NT2/D1 (cell line): ENCODE results near the gene COLEC12.

Source experiments
- DNase-seq: peaks from one replicate; pipeline ENCODE4 v3.0.0-alpha.2; 2011; ENCODE audit warnings: low read depth, low spot score
- H3K27me3 ChIP-seq: 2 replicates; pipeline ENCODE4 v1.6.0; 2011; ENCODE audit warnings: mild to moderate bottlenecking; ENCODE audit not compliant: insufficient read length, insufficient read depth
- H3K36me3 ChIP-seq: 2 replicates; pipeline ENCODE4 v1.6.1; 2011; ENCODE audit warnings: mild to moderate bottlenecking, low read length, mixed read lengths; ENCODE audit not compliant: insufficient read depth, insufficient read length
- H3K4me1 ChIP-seq: 2 replicates; pipeline ENCODE4 v1.5.1; 2011; ENCODE audit not compliant: insufficient read depth, insufficient read length
- H3K4me3 ChIP-seq: 2 replicates; pipeline ENCODE4 v1.5.1; 2011; ENCODE audit warnings: low read depth; ENCODE audit not compliant: insufficient read length
- H3K9ac ChIP-seq: 2 replicates; pipeline ENCODE4 v1.6.0; 2011; ENCODE audit warnings: low read depth; ENCODE audit not compliant: insufficient read length
- H3K9me3 ChIP-seq: 2 replicates; pipeline ENCODE4 v1.5.1; 2011; ENCODE audit warnings: mild to moderate bottlenecking, low read length; ENCODE audit not compliant: insufficient read depth
- SUZ12 ChIP-seq: IDR thresholded peaks from 2 replicates; pipeline ENCODE4 v1.6.1; 2011; ENCODE audit not compliant: insufficient read length, insufficient read depth; ENCODE audit errors: extremely low read depth
- YY1 ChIP-seq: IDR thresholded peaks from 2 replicates; pipeline ENCODE4 v1.6.1; 2011; ENCODE audit not compliant: insufficient read length, insufficient read depth
- ZNF274 ChIP-seq: IDR thresholded peaks from 2 replicates; pipeline ENCODE4 v1.6.1; 2011; ENCODE audit warnings: mild to moderate bottlenecking, low read depth, low read length

The COLEC12 gene

GRCh38 chr18:459814-460593, 40.5 kb downstream of the COLEC12 start:
- TF ChIP-seq YY1 (no peak), ZNF274 (no peak), SUZ12 (no peak)
- Histone ChIP-seq H3K9ac (no peak overlapping the region), H3K36me3 (no peaks in the 10 kb centered on the region), H3K27me3 (no peaks in the 10 kb centered on the region), H3K4me3 (no peak overlapping the region), H3K4me1 (no peaks in the 10 kb centered on the region), H3K9me3 (peaks cover 12% of the 10 kb centered on the region)
- DNase-seq, result no peak

- H3K4me3 ChIP-seq, result no peak overlapping the region
- DNase-seq, result no peak
- no peak for TF ChIP-seq SUZ12
- TF ChIP-seq ZNF274, result no peak
- no peak for TF ChIP-seq YY1
- no peaks in the 10 kb centered on the region for H3K4me1 ChIP-seq
- no peaks in the 10 kb centered on the region for H3K36me3 ChIP-seq
- H3K9me3 ChIP-seq, result peaks cover 12% of the 10 kb centered on the region
- H3K9ac ChIP-seq, result no peak overlapping the region
- no peaks in the 10 kb centered on the region for H3K27me3 ChIP-seq
These were observed 42.7 kb downstream of the COLEC12 start for GRCh38 chr18:457521-458412.

- H3K4me3 ChIP-seq, result no peak overlapping the region
- H3K36me3 ChIP-seq, result no peaks in the 10 kb centered on the region
- no peak overlapping the region for H3K9ac ChIP-seq
- no peak for DNase-seq
- H3K9me3 ChIP-seq, result peaks cover 6% of the 10 kb centered on the region
- TF ChIP-seq SUZ12, result no peak
- TF ChIP-seq ZNF274, result no peak
- no peak for TF ChIP-seq YY1
- no peaks in the 10 kb centered on the region for H3K4me1 ChIP-seq
- no peaks in the 10 kb centered on the region for H3K27me3 ChIP-seq
These were observed 43.4 kb downstream of the COLEC12 start for GRCh38 chr18:457140-457519.

GRCh38 chr18:456361-457139, 44.0 kb downstream of the COLEC12 start:
- no peak overlapping the region for H3K4me3 ChIP-seq
- DNase-seq, result no peak
- H3K9ac ChIP-seq, result no peak overlapping the region
- no peaks in the 10 kb centered on the region for H3K27me3 ChIP-seq
- no peaks in the 10 kb centered on the region for H3K4me1 ChIP-seq
- TF ChIP-seq SUZ12 (no peak), ZNF274 (no peak), YY1 (no peak)
- H3K36me3 ChIP-seq, result no peaks in the 10 kb centered on the region
- H3K9me3 ChIP-seq, result 0 out of 2 replicates have a peak, but pooled peaks cover under 1% of the 10 kb centered on the region

- H3K9ac ChIP-seq, result no peak overlapping the region
- no peak overlapping the region for H3K4me3 ChIP-seq
- no peak for DNase-seq
- TF ChIP-seq ZNF274, result no peak
- TF ChIP-seq YY1, result no peak
- TF ChIP-seq SUZ12, result no peak
- no peaks in the 10 kb centered on the region for H3K4me1 ChIP-seq
- no peaks in the 10 kb centered on the region for H3K9me3 ChIP-seq
- H3K36me3 ChIP-seq, result no peaks in the 10 kb centered on the region
- no peaks in the 10 kb centered on the region for H3K27me3 ChIP-seq
These were observed 47.1 kb downstream of the COLEC12 start for GRCh38 chr18:453400-453799.

- no peaks in the 10 kb centered on the region for H3K36me3 ChIP-seq
- no peaks in the 10 kb centered on the region for H3K27me3 ChIP-seq
- TF ChIP-seq ZNF274 (no peak), YY1 (no peak), SUZ12 (no peak)
- no peaks in the 10 kb centered on the region for H3K9me3 ChIP-seq
- H3K4me3 ChIP-seq, result no peak overlapping the region
- no peak for DNase-seq
- no peaks in the 10 kb centered on the region for H3K4me1 ChIP-seq
- H3K9ac ChIP-seq, result no peak overlapping the region
These were observed 47.7 kb downstream of the COLEC12 start for GRCh38 chr18:452816-453215.

GRCh38 chr18:449374-449773, 51.1 kb downstream of the COLEC12 start:
- H3K9me3 ChIP-seq, result no peaks in the 10 kb centered on the region
- no peaks in the 10 kb centered on the region for H3K36me3 ChIP-seq
- no peaks in the 10 kb centered on the region for H3K27me3 ChIP-seq
- H3K4me3 ChIP-seq, result no peak overlapping the region
- DNase-seq, result no peak
- no peak for TF ChIP-seq YY1
- no peak for TF ChIP-seq ZNF274
- TF ChIP-seq SUZ12, result no peak
- H3K9ac ChIP-seq, result no peak overlapping the region
- no peaks in the 10 kb centered on the region for H3K4me1 ChIP-seq
